ENCODE results near the gene WDR19. TPM values are rescaled to one million over a fixed set of nuclear protein-coding genes. Genes with fewer than 3 reads are reported as not detected.

Gene WDR19
- total RNA-seq, 1 experiment from 2014 or later = 32.5 TPM

DNA sequence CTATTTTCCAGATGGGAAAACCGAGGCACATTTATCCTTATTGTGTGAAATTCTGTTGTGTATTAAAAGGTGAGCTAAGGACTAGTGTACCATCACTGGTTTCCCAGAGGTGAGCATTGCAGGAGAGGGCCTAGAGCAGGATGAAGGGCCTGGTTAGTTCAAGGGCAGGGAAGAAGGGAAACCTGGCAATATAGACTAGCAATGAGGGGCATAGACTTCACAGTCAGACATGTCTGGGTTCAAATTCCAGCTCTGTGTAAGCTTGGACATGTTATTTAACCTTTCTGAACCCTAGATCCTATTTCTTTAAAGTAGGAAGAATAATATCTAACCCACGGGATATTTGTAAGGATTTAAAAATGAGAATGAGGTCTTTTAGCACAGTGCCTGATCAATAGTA lies 50.8 kb downstream of the WDR19 start:
- Mint-ChIP-seq H3K27me3 (ENCODE audit: insufficient read depth, unreplicated experiment) (no peaks in the 10 kb centered on the region), H3K4me3 (ENCODE audit: unreplicated experiment) (no peak overlapping the region), H3K36me3 (ENCODE audit: insufficient read depth, unreplicated experiment) (peaks cover 29% of the 10 kb centered on the region), H3K4me1 (ENCODE audit: insufficient read depth, unreplicated experiment) (no peaks in the 10 kb centered on the region), H3K27ac (ENCODE audit: low read depth, unreplicated experiment) (no peak overlapping the region), H3K9me3 (ENCODE audit: unreplicated experiment) (no peaks in the 10 kb centered on the region)
- ChIA-PET CTCF (interaction anchor here (0.5 to 0.6 kb wide), 2 partner anchors 10 to 378 kb away, joined by 3 read pairs; no protein-coding TSS in a partner anchor), POLR2A (interaction anchor here (1.7 kb wide), 1 partner anchor 10 kb away, joined by 4 read pairs; no protein-coding TSS in a partner anchor)
- TF ChIP-seq, protein P1, sequence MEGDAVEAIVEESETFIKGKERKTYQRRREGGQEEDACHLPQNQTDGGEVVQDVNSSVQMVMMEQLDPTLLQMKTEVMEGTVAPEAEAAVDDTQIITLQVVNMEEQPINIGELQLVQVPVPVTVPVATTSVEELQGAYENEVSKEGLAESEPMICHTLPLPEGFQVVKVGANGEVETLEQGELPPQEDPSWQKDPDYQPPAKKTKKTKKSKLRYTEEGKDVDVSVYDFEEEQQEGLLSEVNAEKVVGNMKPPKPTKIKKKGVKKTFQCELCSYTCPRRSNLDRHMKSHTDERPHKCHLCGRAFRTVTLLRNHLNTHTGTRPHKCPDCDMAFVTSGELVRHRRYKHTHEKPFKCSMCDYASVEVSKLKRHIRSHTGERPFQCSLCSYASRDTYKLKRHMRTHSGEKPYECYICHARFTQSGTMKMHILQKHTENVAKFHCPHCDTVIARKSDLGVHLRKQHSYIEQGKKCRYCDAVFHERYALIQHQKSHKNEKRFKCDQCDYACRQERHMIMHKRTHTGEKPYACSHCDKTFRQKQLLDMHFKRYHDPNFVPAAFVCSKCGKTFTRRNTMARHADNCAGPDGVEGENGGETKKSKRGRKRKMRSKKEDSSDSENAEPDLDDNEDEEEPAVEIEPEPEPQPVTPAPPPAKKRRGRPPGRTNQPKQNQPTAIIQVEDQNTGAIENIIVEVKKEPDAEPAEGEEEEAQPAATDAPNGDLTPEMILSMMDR (IDR thresholded peaks at IDR 0.05; ENCODE audit: unreplicated experiment) = no peak
- DNase-seq (ENCODE audit: unreplicated experiment) = no peak
- BruUV-seq (replicated peaks) = no TSS peak
- intact Hi-C loops (cut with micrococcal nuclease) = no loop called here

DNA sequence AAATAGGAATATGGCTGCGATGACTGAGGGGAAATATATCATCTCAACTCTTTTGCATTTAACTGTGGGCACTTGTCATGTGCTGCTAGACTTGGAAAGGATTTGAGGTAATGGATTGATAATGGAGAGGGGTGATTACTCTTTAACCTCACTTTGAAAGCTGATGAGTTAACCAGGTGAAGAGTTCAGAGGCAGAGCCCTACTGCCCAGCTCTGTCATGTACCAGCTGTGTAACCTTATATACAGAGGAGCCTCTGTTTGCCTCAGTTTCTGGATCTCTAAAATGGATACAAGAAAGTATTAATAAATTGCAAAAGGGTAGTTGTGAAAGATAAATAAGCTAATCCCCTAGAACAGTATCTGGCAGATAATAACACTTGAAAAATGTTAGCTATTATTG lies 51.5 kb downstream of the WDR19 start:
- H3K4me3 Mint-ChIP-seq (ENCODE audit: unreplicated experiment) = no peak overlapping the region
- TF ChIP-seq, protein P1 (IDR thresholded peaks at IDR 0.05; ENCODE audit: unreplicated experiment) = no peak
- no peak for DNase-seq (ENCODE audit: unreplicated experiment)
- BruUV-seq (replicated peaks) = no TSS peak
- no peaks in the 10 kb centered on the region for H3K27me3 Mint-ChIP-seq (ENCODE audit: insufficient read depth, unreplicated experiment)
- H3K9me3 Mint-ChIP-seq (ENCODE audit: unreplicated experiment) = no peaks in the 10 kb centered on the region
- no peaks in the 10 kb centered on the region for H3K4me1 Mint-ChIP-seq (ENCODE audit: insufficient read depth, unreplicated experiment)
- ChIA-PET CTCF (interaction anchor here (0.5 to 0.6 kb wide), 3 partner anchors 379 to 718 kb away, joined by 3 to 4 read pairs (median 3); no protein-coding TSS in a partner anchor), POLR2A (interaction anchor here (1.2 to 2.1 kb wide), 3 partner anchors 9 to 18 kb away, joined by 4 to 7 read pairs (median 4); no protein-coding TSS in a partner anchor)
- intact Hi-C loops (cut with micrococcal nuclease) = no loop called here
- H3K36me3 Mint-ChIP-seq (ENCODE audit: insufficient read depth, unreplicated experiment) = peaks cover 29% of the 10 kb centered on the region
- H3K27ac Mint-ChIP-seq (ENCODE audit: low read depth, unreplicated experiment) = no peak overlapping the region

DNA sequence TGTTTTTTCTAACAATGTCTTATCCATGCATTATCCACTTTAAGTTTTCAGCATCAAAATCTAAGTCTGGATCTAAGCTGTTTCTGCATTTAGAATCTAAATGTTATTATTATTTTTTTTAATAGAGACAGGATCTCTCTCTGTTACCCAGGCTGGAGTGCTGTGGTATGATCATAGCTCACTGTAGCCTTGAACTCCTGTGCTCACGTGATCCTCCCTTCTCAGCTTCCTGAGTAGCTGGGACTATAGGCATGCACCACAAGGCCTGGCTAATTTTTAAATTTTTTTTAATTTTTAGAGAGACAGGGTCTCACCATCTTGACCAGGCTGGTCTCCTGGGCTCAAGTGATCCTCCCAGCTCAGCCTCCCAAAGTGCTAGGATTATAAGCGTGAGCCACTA lies 52.7 kb downstream of the WDR19 start:
- no peak overlapping the region for H3K4me3 Mint-ChIP-seq (ENCODE audit: unreplicated experiment)
- no peak for DNase-seq (ENCODE audit: unreplicated experiment)
- no peak overlapping the region for H3K27ac Mint-ChIP-seq (ENCODE audit: low read depth, unreplicated experiment)
- CTCF ChIA-PET = no interaction called here
- no peaks in the 10 kb centered on the region for H3K9me3 Mint-ChIP-seq (ENCODE audit: unreplicated experiment)
- no peaks in the 10 kb centered on the region for H3K4me1 Mint-ChIP-seq (ENCODE audit: insufficient read depth, unreplicated experiment)
- TF ChIP-seq, protein P1 (IDR thresholded peaks at IDR 0.05; ENCODE audit: unreplicated experiment) = no peak
- intact Hi-C loops (cut with micrococcal nuclease) = no loop called here
- POLR2A ChIA-PET = interaction anchor here (0.6 to 2.1 kb wide), 3 partner anchors 16 to 951 kb away, joined by 3 to 7 read pairs (median 5); no protein-coding TSS in a partner anchor
- no TSS peak for BruUV-seq (replicated peaks)
- no peaks in the 10 kb centered on the region for H3K27me3 Mint-ChIP-seq (ENCODE audit: insufficient read depth, unreplicated experiment)
- H3K36me3 Mint-ChIP-seq (ENCODE audit: insufficient read depth, unreplicated experiment) = peaks cover 29% of the 10 kb centered on the region

DNA sequence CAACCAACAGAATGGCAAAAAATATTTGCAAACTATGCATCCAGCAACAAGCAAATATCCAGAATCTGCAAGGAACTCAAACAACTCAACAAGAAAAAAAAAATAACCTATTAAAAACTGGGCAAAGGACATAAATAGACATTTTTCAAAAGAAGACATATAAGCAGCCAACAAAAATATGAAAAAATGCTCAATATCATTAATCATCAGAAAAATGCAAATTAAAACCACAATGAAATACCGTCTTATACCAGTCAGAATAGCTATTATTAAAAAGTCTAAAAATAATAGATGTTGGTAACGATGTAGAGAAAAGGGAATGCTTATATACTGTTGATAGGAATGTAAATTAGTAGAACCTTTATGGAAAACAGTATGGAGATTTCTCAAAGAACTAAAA lies 53.4 kb downstream of the WDR19 start:
- Mint-ChIP-seq H3K4me3 (ENCODE audit: unreplicated experiment) (no peak overlapping the region), H3K9me3 (ENCODE audit: unreplicated experiment) (no peaks in the 10 kb centered on the region), H3K36me3 (ENCODE audit: insufficient read depth, unreplicated experiment) (peaks cover 29% of the 10 kb centered on the region), H3K27me3 (ENCODE audit: insufficient read depth, unreplicated experiment) (no peaks in the 10 kb centered on the region), H3K27ac (ENCODE audit: low read depth, unreplicated experiment) (no peak overlapping the region), H3K4me1 (ENCODE audit: insufficient read depth, unreplicated experiment) (no peaks in the 10 kb centered on the region)
- ChIA-PET CTCF (no interaction called here), POLR2A (interaction anchor here (1.3 kb wide), 1 partner anchor 17 kb away, joined by 5 read pairs; no protein-coding TSS in a partner anchor)
- TF ChIP-seq, protein P1 (IDR thresholded peaks at IDR 0.05; ENCODE audit: unreplicated experiment) = no peak
- intact Hi-C loops (cut with micrococcal nuclease) = no loop called here
- BruUV-seq (replicated peaks) = no TSS peak
- no peak for DNase-seq (ENCODE audit: unreplicated experiment)

Data from MCF 10A (cell line).